B cell (primary cell): Measurements from ENCODE around the gene GHR.

ENCODE experiments used
- EZH2 ChIP-seq: IDR thresholded peaks from 2 replicates; pipeline ENCODE4 v1.6.1; 2012; ENCODE audit warnings: borderline replicate concordance, low read depth, mild to moderate bottlenecking, moderate library complexity, low read length; ENCODE audit not compliant: insufficient read depth, poor library complexity, severe bottlenecking
- TF ChIP-seq, protein P1 (sequence below): fragments of 200-600 bp; IDR thresholded peaks from one replicate; pipeline ENCODE4 v1.8.0; 2022; ENCODE audit warnings: antibody characterized with exemption, mild to moderate bottlenecking

DNA sequence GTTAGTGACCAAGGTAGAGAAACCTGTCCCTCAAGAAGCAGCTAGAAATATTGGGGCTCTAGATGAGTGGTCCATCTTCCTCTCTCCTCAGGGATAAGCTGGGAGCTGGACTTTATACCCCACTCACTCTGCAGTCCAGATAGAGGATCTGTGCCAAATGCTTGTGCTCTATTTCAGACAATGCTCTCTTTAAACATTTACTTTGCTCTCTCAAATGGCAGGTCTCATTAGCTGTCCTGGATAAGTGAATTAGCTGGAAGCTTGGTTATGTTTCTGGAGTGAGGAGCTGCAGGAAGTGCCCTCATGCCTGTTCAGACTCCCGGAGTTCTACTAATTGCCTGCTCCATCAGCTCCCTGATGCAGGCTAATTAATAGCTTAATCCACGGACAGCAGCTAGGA, 182.3 kb downstream of the GHR start:
- TF ChIP-seq, protein P1, sequence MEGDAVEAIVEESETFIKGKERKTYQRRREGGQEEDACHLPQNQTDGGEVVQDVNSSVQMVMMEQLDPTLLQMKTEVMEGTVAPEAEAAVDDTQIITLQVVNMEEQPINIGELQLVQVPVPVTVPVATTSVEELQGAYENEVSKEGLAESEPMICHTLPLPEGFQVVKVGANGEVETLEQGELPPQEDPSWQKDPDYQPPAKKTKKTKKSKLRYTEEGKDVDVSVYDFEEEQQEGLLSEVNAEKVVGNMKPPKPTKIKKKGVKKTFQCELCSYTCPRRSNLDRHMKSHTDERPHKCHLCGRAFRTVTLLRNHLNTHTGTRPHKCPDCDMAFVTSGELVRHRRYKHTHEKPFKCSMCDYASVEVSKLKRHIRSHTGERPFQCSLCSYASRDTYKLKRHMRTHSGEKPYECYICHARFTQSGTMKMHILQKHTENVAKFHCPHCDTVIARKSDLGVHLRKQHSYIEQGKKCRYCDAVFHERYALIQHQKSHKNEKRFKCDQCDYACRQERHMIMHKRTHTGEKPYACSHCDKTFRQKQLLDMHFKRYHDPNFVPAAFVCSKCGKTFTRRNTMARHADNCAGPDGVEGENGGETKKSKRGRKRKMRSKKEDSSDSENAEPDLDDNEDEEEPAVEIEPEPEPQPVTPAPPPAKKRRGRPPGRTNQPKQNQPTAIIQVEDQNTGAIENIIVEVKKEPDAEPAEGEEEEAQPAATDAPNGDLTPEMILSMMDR = no peak
- TF ChIP-seq EZH2 = no peak
